GM19397 (cell line): ENCODE measurements around the gene FAM234B.

Source experiments
- ATAC-seq: cut with Tn5 transposase; IDR thresholded peaks from one replicate; pipeline ENCODE4 v1.9.1; 2021; ENCODE audit warnings: mild to moderate bottlenecking, moderate library complexity; ENCODE audit not compliant: unreplicated experiment

FAM234B gene

DNA sequence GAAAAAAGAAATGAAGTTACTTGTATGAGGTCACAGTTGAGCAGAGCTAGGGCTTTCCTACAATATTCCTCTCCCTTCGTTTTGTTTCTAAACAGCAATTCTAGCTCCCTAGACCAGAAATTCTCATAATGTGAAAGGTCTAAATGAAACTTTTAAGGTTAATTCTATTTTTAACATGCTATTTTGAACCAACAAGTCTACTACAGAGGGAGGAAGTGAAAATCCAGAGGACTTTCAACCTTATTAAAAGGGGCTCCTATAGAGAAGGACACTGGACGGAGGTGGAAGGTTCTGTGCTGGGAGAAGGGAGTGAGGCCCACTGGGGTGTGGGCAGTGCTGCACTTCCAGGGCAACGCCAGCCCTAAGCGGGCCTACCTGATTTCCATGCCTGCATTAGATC is 45.9 kb downstream of the FAM234B start:
- no peak for ATAC-seq

- no peak for ATAC-seq
These were observed 47.7 kb downstream of the FAM234B start for GRCh38 chr12:13091832-13092231.

DNA sequence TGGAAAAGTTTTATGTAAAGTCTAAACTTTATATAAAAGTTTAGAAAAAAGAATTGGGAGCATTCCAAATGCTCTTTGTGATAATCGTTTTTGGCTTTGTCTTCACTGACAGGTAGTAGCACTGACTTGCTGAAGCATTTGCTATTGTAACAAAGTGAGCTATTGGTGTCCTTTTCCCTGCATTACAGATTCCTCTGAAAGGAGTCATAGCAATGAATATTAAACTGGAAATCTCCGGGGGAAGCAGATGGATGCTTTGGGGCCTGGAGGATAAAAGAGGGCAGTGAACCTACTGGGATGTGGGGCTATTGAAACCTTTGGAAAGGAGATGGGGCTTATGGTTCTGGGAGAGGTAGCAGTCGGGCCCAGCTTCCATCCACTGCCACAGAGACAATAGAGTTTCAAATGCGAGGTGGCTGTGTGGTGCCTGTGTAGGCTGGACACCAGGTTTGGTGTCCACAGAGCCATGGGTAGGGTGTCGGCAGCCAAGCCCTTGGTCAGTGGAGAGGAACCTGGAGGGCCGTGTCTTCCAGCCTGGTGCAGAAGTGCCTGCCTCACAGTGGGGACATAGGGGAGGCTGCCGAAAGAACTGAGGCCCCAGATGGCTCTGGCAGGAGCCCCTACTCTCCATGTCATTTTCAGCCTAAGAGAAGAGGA is 49.1 kb downstream of the FAM234B start:
- ATAC-seq: no peak

DNA sequence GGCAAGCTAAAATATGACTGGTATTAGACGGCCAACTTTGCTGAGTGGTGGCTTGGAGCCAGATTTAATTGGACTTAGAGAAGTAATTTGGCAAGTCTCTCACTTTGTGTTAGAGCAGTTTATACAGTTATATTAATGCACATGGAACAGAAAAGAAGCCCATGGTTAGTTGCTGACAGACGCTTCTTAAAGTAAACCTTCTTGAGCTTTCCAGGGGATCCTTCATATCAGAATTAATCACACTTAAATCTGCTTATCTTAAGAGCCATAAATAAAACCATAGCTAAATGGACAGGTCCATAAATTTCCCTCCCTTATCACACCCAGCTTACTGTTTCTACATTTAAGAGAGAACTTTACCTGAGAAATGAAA is 49.7 kb downstream of the FAM234B start:
- no peak for ATAC-seq

- ATAC-seq: no peak
These were observed 50.2 kb downstream of the FAM234B start for GRCh38 chr12:13094367-13094766.

- no peak for ATAC-seq
These were observed 51.2 kb downstream of the FAM234B start for GRCh38 chr12:13095266-13095995.

DNA sequence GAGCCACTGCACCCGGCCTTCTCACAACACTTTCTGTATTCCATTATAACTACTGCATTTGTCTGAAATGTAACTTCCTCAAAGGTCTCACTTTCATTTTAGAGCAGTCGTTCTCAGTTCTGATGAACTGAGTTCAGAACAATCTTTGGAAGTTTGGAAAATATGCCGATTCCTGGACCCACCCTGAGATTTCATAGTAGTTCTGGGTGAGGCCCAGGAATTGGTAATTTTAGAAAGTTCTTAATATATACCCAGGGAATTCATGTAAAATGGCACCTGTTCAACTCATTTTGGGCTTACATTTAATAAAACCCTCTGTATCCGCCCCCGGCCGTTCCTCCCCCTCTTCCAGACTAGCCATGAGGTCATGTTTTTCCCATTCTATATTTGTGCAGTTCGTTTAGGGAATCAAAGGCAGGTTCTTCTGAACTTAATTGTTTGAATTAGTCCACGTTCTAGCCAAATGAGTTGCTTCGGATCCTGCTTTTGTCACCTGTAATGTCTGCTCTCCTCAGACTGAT is 53.4 kb downstream of the FAM234B start:
- no peak for ATAC-seq

- ATAC-seq: no peak
These were observed 55.1 kb downstream of the FAM234B start for GRCh38 chr12:13099066-13099843.

DNA sequence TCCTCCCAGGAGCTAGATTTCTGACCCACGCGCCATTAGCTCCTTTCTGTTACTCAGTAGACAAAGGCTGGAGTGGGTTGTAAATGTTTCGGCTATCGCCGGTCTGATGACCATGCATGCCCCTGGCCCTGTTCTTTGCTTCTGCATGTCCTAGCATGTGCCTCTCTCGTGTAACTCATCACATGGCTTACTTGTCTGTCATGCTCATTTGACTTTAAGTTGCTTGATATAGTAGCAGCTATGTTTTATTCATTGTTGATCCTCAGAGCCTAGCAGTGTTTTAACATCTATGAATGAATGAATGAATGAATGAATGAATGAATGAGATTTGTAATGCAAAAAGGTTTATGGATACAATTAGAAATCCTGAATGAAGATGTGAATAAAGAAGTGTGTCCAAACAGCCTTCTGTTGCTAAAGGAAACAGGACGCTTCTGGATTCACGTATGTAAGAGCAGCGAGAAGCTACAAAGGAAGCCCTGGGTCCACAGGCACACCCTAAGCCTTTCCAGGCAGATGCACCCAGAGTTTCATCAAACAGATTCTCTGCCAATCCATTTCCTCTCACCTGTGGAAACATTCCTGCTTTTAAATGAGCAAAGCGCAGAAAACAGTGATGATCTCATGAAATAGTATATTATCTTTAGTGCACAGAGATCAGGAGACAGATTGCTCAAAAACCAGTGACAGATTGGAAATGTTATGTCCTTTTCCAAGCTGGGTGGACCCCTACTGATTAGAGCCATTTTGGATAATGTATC is 55.8 kb downstream of the FAM234B start:
- ATAC-seq: no peak

GRCh38 chr12:13100605-13100881 is 56.4 kb downstream of the FAM234B start:
- no peak for ATAC-seq

DNA sequence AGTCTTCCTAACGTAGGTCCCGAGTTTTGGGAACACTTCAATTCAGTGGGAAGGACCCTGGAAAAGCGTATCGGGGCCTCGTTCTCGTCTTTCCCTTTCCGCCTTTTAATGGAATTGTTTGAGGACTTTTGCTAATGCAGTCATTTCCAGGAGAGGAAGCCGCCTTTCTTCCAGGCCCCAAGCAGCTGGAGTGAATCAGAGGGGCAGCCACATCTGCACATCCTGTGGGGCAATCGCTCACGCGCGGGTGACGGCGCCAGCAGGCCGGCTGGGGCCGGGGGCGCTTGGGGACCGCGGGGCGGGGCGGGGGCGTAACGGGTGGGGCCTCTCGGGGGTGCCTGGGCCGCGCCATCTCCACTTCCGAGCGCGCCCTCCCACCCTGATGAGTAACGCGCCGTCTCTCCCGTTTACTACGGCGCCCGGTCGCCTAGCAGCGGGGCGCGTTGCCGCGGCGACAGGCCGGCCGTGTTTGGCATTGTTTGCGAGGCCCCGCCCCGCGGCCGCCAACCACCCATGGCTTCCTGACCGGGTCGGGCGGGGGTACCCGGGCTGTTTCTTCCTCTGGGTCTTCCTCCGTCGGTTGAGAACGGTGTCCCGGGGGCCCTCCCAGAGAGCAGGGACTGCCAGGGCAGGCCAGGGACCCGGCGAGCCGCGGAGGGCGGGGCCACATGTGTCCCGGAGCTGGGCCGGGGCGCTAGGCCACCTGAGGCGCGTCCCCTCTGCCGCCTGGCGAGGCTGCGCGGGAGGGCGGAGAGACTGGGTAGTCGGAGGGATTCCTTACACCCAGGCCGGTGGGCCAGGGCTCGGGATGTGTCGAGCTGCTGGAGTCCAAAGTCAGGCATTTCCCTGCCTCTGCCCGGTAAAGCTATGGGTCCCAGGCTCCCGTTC is 56.9 kb downstream of the FAM234B start:
- peak; percentile 95 for ATAC-seq

- no peak for ATAC-seq
These were observed 57.7 kb downstream of the FAM234B start for GRCh38 chr12:13101821-13102375.

DNA sequence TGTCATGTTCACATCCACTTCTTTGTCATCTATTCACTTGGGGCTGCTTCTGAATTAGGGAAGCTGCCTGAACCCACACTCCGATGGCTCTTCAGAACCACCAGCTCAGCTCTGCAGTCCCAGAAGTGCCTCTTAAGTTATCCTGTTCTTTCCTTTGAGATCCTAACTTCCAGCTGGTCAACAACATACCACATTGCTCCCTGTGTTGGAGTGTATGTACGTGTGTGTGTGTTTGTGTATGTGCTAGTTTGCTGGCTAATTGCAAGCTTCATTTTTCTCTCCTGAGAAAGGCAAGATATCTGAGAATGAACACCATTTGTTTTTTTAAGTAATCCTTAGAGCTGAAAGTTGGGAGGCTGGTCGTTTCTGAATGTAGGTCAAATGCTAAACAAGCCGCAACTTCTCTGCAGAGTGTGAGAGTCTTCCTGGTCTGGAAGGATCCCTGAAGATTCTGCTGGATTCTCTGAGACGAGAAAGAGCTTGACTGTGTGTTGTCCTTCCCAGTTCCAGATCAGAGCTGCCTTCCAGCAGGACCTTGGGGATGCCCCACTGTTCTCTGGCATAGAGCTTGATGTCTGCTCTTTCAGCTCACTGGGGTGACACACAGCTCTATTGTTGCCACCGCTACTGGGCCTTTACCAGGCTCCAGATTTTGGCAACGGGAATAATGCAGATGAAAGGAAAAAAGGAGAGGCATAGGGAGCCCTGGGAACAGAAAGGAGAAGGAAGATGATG is 58.4 kb downstream of the FAM234B start:
- ATAC-seq: no peak

- ATAC-seq: no peak
These were observed 59.3 kb downstream of the FAM234B start, which contains the start of gene GSG1 for GRCh38 chr12:13103391-13104033. Gene GSG1, minus strand, starts transcription at chr12:13103667. Its CDS starts 155 bp downstream, at chr12:13103512.

GRCh38 chr12:13104409-13104808 is 60.2 kb downstream of the FAM234B start:
- ATAC-seq: no peak

DNA sequence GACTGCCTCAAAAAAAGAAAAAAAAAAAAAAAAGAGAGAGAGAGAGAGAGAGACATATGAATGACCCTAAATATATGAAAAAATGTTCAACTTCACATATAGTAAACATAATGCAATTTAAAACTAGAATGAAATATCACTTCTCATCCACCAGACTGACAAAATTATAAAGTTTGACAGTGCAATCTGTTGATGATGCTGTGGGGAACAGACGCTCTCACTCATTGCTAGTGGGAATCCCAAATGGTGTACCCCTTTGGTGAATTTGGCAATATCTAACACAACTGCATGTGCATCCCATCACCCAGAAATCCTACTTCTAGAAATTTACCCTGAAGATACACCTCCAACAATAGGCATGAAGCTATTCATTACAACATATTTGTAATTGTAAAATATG is 61.6 kb downstream of the FAM234B start:
- ATAC-seq: no peak

- ATAC-seq: no peak
These were observed 62.5 kb downstream of the FAM234B start for GRCh38 chr12:13106666-13107065.

DNA sequence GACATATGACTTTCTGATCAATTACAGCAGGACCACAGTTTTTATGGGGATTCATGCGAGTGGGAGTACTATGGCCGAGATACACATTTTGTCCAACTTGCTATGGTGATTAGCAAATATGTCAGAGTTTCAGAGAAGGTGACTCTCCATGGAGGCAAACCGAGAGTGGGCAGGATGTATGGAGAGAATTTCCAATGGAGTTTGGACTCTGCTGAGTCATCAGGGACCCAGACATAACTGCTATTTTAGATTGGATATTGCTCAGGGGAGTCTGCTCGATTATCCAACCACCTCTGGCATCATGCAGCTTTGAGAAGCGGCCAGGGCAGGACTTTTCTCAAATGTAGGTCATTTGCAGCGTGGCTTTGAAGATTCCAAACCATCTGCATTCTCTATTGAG is 68.8 kb downstream of the FAM234B start:
- ATAC-seq: no peak
